HepG2 (cell line): ENCODE data around the gene TAS1R1. TPM values are rescaled to one million over a fixed set of nuclear protein-coding genes. Genes with fewer than 3 reads are reported as not detected.

Source experiments
- FOXO1 ChIP-seq: sonication (generic); formaldehyde crosslinking; IDR thresholded peaks from 2 replicates; pipeline ENCODE4 v1.4.0; 2020; ENCODE audit warnings: missing genetic modification reagents
- GZF1 ChIP-seq: sonication (generic); formaldehyde crosslinking; IDR thresholded peaks from 2 replicates; pipeline ENCODE4 v1.5.1; 2020; ENCODE audit warnings: mild to moderate bottlenecking, missing genetic modification reagents
- IRF2 ChIP-seq: IDR thresholded peaks from 2 replicates; pipeline ENCODE4 v1.6.1; 2018; ENCODE audit warnings: missing genetic modification reagents, missing compliant biosample characterization
- KDM4B ChIP-seq: sonication (generic); formaldehyde crosslinking; IDR thresholded peaks from 2 replicates; pipeline ENCODE4 v1.4.0; 2020; ENCODE audit warnings: missing genetic modification reagents
- KIAA2018 ChIP-seq: sonication (generic); formaldehyde crosslinking; IDR thresholded peaks from 2 replicates; pipeline ENCODE4 v1.5.0; 2020; ENCODE audit warnings: mild to moderate bottlenecking, missing genetic modification reagents, borderline replicate concordance
- KLF13 ChIP-seq: sonication (generic); formaldehyde crosslinking; IDR thresholded peaks from 2 replicates; pipeline ENCODE4 v1.4.0; 2020; ENCODE audit warnings: mild to moderate bottlenecking, missing genetic modification reagents
- MIER2 ChIP-seq: IDR thresholded peaks from 2 replicates; pipeline ENCODE4 v1.6.1; 2016; ENCODE audit warnings: missing biosample characterization, missing genetic modification reagents
- NBN ChIP-seq: fragments of 450-650 bp; conservative IDR thresholded peaks from 2 replicates; pipeline ENCODE4 v1.6.1; 2017
- PRDM4 ChIP-seq: sonication (generic); formaldehyde crosslinking; IDR thresholded peaks from 2 replicates; pipeline ENCODE4 v1.9.0; 2021; ENCODE audit warnings: missing genetic modification reagents, borderline replicate concordance
- PTBP1 ChIP-seq: fragments of 200-400 bp; formaldehyde crosslinking; IDR thresholded peaks from 2 replicates; pipeline ENCODE4 v1.6.1; 2018; ENCODE audit warnings: low read length, low read depth; ENCODE audit not compliant: poor library complexity, severe bottlenecking
- RORA ChIP-seq: sonication (generic); formaldehyde crosslinking; IDR thresholded peaks from 2 replicates; pipeline ENCODE4 v1.5.0; 2020; ENCODE audit warnings: mild to moderate bottlenecking, missing genetic modification reagents, moderate library complexity
- XBP1 ChIP-seq: sonication (generic); formaldehyde crosslinking; IDR thresholded peaks from 2 replicates; pipeline ENCODE4 v1.5.0; 2020; ENCODE audit warnings: missing genetic modification reagents
- ZBTB2 ChIP-seq: sonication (generic); formaldehyde crosslinking; IDR thresholded peaks from 2 replicates; pipeline ENCODE4 v1.8.0; 2022; ENCODE audit warnings: low read depth, missing genetic modification reagents
- ZNF383 ChIP-seq: sonication (generic); formaldehyde crosslinking; IDR thresholded peaks from 2 replicates; pipeline ENCODE4 v1.4.0; 2020; ENCODE audit warnings: missing genetic modification reagents, mild to moderate bottlenecking, borderline replicate concordance
- polyA plus RNA-seq, 8 experiments: library from polyadenylated mRNA; depleted of rRNA in 3 of 8; stranded (reverse) in 7 of 8; unstranded in 1 of 8; fragments of >200 nt; fragmentation: Illumina TruSeq in 4 of 8; extraction: Trizol in 4 of 8; gene quantifications; 2 replicates each; pipeline versions ENCODE4 v1.2.1 to v1.2.3, GENCODE V29; 2011 to 2016; ENCODE audit warnings: low read depth in 4 of 8, missing spikeins in 1 of 8, mixed read lengths in 1 of 8; ENCODE audit not compliant: insufficient read depth in 1 of 8
- total RNA-seq, 5 experiments: library from RNA; depleted of rRNA; stranded (reverse); fragments of >200 nt; fragmentation: Illumina TruSeq; extraction: Trizol; gene quantifications; 2 replicates each; pipeline ENCODE4 v1.2.3, GENCODE V29; 2016; ENCODE audit warnings: low read depth in 1 of 5

The TAS1R1 gene
- total and polyA plus RNA-seq, 2 of the 13 experiments (the other 11 are each of a cell fraction or from before 2014, with no cell fraction given), result 1.4 to 1.6 TPM

- no peak for TF ChIP-seq KIAA2018 (CRISPR knock-in tag)
- no peak for TF ChIP-seq MIER2 (CRISPR knock-in tag)
- TF ChIP-seq FOXO1 (CRISPR knock-in tag), result peak; percentile 42; the same call in 1 of the 2 replicates
- TF ChIP-seq PTBP1, result no peak
- TF ChIP-seq PRDM4 (CRISPR knock-in tag), result no peak
- no peak for TF ChIP-seq RORA (CRISPR knock-in tag)
- peak; percentile 27; the same call in 1 of the 2 replicates for TF ChIP-seq GZF1 (CRISPR knock-in tag)
- no peak for TF ChIP-seq XBP1 (CRISPR knock-in tag)
- TF ChIP-seq KLF13 (CRISPR knock-in tag), result no peak
- 0 out of 2 replicates have a peak, but pooled peaks have one; percentile 19 for TF ChIP-seq ZBTB2
- TF ChIP-seq IRF2, result peak; percentile 95
- no peak for TF ChIP-seq NBN
- no peak for TF ChIP-seq ZNF383 (CRISPR knock-in tag)
- 0 out of 2 replicates have a peak, but pooled peaks have one; percentile 65 for TF ChIP-seq KDM4B (CRISPR knock-in tag)
These were observed 838 bp upstream of the TAS1R1 start, which contains the start of gene NOL9 (continued) for GRCh38 chr1:6554031-6554906.
